ENCODE measurements around the gene QKI.

DNA sequence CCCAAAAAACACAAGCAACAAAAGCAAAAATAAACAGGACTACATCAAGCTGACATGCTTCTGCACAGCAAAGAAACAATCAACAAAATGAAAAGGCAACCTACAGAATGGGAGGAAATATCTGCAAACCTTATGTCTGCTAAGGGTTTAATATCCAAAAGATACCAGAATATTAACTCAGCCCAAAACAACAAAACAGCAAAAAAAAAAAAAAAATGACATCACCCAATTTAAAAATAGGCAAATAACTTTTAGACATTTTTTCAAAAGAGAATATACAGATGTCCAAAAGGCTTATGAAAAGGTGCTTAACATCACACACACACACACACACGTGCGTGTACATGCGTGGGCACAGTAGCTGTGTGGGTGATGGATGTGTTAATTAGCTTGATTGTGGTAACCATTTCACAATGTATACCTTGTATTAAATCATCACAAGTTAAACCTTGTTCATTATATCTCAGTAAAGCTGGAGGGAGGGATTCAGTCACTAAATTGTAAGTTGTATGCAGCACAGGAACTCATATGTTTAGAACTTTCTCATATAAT lies 52.4 kb downstream of the QKI start:
- TF ChIP-seq POLR2A (IDR thresholded peaks at IDR 0.05): no peak
- TF ChIP-seq, protein P1, sequence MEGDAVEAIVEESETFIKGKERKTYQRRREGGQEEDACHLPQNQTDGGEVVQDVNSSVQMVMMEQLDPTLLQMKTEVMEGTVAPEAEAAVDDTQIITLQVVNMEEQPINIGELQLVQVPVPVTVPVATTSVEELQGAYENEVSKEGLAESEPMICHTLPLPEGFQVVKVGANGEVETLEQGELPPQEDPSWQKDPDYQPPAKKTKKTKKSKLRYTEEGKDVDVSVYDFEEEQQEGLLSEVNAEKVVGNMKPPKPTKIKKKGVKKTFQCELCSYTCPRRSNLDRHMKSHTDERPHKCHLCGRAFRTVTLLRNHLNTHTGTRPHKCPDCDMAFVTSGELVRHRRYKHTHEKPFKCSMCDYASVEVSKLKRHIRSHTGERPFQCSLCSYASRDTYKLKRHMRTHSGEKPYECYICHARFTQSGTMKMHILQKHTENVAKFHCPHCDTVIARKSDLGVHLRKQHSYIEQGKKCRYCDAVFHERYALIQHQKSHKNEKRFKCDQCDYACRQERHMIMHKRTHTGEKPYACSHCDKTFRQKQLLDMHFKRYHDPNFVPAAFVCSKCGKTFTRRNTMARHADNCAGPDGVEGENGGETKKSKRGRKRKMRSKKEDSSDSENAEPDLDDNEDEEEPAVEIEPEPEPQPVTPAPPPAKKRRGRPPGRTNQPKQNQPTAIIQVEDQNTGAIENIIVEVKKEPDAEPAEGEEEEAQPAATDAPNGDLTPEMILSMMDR (IDR thresholded peaks at IDR 0.05): no peak

Measured in ovary (tissue), 3 donors.